GM19372 (cell line): ENCODE data around the gene R3HDML.
"Not testable (repeated sequence)": the region's sequence is repeated elsewhere in the genome, so short reads cannot be mapped to it uniquely, and the experiment has no call there.

ENCODE experiments used
- ATAC-seq: cut with Tn5 transposase; IDR thresholded peaks from one replicate; pipeline ENCODE4 v1.9.1; 2021; ENCODE audit warnings: mild to moderate bottlenecking, low read depth, moderate library complexity; ENCODE audit not compliant: unreplicated experiment

The R3HDML gene

DNA sequence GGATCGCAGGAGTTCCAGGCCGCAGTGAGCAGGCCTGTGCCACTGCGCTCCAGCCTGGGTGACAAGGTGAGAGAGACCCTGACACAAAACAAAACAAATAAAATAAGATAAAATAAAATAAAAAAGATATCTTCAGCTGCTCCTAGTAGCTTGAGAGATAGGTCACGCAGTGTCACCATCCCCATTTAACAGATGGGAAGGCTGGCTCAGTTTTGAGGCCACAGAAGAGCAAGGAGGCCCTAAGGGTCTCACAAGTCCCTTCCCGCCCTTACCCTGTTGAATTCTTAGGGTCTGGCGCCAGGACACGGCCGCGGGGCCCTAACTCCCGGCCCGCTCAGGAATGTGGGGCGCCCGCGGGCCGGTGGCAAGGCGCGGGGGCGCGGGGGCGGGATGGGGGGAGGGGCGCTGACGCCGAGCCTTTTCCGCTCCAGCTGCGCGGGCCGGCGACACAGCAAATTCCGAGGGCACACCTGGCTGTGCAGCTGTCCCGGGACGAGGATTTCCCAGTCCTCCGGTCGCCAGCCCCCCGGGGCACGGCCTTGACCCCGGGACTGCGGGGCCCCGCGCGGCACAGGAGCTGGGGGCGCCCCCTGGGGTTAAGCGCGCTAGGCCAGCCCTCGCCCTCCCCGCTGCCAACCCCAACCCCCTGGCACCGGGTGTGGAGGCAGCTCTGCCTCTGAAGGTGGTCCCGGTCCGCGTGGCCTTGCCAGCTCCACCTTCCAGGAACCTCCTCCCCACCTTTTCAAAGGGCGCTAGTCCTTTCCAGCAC, 10.3 kb upstream of the R3HDML start:
- ATAC-seq = no peak

DNA sequence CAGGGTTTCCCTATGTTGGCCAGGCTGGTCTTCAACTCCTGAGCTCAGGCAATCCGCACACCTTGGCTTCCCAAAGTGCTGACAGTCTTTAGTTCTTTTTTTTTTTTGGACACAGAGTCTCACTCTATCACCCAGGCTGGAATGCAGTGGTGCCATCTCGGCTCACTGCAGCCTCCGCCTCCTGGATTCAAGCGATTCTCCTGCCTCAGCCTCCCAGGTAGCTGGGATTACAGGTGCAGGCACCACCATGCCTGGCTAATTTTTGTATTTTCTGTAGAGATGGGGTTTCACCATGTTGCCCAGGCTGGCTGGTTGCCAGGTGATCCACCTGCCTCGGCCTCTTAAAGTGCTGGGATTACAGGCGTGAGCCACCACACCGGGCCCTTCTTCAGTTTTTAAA, 9.1 kb upstream of the R3HDML start:
- ATAC-seq = not testable (repeated sequence)

GRCh38 chr20:44328428-44328827, 8.4 kb upstream of the R3HDML start:
- no peak for ATAC-seq

GRCh38 chr20:44331201-44331600, 5.6 kb upstream of the R3HDML start:
- ATAC-seq = no peak

DNA sequence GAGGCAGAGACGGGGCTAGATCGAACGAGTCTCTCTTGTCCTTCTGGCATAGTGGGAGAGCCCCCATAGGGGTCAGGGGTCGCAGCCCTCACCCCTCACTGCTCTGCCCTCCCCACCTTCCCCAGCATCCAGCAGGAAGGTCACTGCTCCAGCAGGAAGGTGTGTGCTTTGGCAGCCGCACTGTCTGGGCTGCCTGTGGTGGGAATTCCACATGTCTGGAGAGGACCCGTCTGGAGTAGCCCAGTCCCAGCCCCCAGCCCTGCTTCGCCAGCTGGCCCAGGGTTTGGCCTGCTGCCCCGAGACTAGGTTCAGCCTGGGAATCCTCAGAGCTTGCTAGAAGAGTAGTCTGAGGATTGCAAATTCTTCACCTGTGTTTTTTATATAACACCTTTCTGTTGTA, 2.5 kb upstream of the R3HDML start:
- ATAC-seq = no peak

GRCh38 chr20:44334709-44335108, 2.1 kb upstream of the R3HDML start:
- ATAC-seq = no peak

DNA sequence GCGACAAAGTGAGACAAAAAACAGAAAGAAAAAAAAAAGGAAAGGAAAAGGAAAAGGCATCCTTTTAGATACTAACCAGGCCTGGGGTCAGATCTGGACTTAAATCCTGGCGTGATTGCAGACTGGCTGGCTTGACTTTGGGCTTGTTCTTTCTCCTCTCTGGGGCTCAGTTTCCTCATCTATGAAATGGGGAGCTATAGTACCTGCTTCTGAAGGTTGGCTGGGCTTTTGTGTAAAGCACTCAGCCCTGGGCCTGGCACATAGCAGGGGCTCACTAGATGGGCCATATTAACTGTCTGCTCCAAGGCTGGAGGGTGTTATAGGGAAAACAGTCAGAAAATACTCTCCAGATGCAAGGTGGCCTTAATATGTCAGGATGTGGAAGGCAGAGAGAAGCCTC, 1.2 kb upstream of the R3HDML start:
- ATAC-seq = no peak

DNA sequence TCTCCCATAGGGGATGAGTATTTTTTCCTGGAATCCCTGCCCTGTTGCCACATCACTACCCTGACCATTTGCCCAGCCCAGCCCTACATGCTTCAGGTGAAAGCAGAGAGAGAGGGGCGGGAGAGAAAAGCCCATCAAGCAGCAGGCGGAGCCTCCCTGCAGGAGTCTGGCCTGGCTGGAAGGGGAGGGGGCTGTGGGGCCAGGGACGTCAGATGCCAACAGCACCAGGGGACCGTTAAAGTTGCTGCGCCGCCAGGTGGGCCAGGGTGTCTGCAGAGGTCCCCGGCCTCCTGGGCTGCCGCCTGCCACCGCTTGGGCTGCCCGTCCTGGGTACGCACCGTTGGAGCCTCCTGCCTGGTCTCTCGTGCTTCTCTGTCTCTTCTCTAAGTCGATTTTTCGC, 757 bp upstream of the R3HDML start:
- ATAC-seq = no peak

- ATAC-seq = no peak
These were observed 5.4 kb downstream of the R3HDML start for GRCh38 chr20:44342248-44342647.

GRCh38 chr20:44343162-44343675, 6.4 kb downstream of the R3HDML start:
- no peak for ATAC-seq

DNA sequence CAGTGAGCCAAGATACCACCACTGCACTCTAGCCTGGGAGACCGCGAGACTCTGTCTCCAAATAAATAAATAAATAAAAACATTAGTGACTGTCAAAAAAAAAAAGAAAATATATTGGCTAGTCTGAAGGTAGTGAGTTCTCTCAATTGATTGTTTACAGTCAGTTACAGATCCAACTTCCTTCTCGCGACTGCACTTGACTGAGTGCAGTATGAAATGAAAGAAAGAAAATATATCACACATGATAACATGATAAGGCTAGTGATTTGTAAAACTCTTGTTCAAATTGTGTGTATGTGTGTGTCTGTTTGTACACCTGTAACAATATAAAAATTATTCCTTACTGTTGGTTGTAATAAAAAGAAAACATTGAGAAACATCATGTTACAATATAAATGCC, 7.9 kb downstream of the R3HDML start:
- ATAC-seq = no peak

DNA sequence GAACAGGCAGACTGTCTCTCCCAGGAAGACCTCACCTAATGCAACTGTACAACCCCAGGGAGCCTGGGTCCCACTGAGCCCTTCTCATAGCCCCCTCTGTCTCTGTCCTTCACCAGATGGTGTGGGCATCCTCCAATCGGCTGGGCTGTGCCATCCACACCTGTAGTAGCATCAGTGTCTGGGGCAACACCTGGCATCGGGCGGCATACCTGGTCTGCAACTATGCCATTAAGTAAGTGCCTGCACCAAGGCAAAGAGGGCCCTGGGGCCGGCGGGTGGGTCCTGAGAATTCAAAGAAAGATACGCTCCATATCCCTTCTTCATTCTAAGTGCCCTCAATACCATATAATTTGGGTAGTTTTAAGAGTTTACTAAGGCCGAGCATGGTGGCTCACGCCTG, 8.3 kb downstream of the R3HDML start:
- ATAC-seq = no peak

- not testable (repeated sequence) for ATAC-seq
These were observed 9.1 kb downstream of the R3HDML start for GRCh38 chr20:44345941-44346340.

GRCh38 chr20:44348168-44348659, 11.4 kb downstream of the R3HDML start:
- ATAC-seq = no peak

DNA sequence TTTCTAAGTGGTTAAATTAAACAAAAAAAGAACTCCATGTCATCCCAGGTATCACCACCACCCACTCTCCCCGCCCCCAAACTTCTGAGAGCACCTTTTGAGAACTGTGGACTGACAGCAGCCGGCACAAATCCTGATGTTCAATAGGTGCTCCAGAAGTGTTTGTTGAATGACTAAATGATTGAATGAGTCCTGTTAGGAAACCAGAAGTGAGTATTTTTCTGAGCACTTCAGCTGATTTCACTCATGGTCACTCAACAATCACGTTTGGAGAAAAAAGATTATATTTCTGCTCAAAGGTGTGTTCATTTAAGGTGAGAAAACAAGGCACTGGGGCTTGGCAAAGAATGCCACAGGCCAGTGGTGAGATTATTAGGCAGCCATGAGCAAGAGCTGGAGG, 12.5 kb downstream of the R3HDML start:
- ATAC-seq = no peak

DNA sequence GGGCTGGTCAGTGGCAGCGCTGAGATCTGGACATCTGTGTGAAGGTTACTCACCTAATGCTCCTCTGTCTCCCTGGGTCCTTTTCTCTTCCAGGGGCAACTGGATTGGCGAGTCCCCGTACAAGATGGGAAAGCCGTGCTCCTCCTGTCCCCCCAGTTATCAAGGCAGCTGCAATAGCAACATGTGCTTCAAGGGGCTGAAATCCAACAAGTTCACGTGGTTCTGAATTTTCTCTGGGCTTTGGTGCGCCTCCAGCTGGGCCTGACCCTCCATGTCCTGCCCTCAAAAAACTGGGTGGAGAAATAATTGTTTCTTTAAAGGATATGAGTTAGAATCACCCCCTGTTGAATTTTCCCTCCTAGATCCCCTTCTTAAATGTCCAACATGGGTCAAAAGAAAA, 13.7 kb downstream of the R3HDML start:
- ATAC-seq = no peak

DNA sequence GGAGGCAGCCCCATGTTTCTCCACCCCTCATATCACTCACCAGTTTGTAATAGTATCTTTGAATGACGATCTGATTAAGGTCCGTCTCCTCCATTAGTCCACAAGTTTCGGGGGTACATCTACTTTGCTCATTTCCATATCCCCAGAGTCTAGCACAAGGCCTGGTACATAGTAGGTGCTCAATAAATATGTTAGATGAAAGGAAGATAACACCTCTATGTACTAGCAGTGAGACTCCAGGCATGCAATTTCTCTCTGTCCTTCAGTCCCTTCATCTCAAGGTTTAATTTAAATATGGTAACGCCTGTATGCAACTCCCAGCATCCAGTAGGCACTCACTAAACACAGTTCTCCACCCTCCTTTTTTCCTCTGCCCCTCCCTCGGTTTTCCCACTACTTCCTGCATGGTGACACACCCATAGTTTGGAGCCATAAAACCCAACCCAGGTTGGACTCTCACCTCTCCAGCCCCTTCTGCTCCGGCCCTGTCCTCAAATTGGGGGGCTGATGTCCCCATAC, 18.2 kb downstream of the R3HDML start:
- ATAC-seq = no peak

- no peak for ATAC-seq
These were observed 18.9 kb downstream of the R3HDML start, which contains the start of gene HNF4A for GRCh38 chr20:44355498-44356352. HNF4A (plus strand) TSS chr20:44355699; CDS start chr20:44355805, 106 bp downstream.

DNA sequence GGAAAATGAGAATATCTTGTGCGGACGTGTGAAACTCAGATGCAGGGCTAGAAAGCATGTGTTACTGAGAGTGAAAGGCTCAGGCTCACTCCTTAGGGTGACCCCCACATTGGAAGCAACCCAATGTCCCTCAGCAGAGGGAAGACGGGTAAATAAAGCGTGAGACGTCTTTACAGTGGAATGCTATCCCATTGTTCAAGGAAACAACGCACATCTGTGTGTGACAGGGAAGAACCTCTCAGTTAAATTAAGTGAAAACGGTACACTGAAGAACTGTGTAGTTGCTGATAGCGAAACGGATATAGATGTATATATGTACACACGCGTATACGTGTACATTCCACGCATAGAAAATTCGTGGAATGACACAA, 19.5 kb downstream of the R3HDML start:
- ATAC-seq = no peak

- ATAC-seq = no peak
These were observed 20.2 kb downstream of the R3HDML start for GRCh38 chr20:44357020-44357419.

DNA sequence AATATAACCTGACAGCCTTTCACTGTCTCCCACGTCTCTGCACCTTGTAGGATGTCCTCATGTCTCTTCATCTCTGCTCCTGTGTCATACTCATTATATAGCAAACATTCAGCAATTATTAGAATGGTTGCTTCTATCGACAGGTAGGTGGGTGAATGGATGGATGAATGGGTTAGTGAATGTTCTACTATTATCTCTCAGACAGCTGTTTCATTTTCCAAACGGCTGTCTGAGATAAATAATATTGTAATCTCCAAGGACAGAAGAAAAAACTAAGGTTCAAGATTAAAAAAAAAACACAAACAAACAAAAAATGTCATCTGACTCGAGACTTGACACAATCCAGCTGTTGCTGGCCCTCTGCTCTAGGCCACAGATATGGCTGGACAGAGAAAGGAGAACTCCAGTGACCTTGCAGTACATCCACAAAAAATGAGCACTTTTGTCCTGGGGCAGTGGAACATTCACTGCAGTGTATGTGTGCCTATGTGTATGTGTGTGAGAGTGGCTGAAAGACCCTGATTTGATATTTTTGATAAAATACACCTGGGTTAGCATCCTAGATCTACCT, 20.8 kb downstream of the R3HDML start:
- ATAC-seq = no peak
